Measurements from ENCODE around the gene SYCP3.

Gene SYCP3

DNA sequence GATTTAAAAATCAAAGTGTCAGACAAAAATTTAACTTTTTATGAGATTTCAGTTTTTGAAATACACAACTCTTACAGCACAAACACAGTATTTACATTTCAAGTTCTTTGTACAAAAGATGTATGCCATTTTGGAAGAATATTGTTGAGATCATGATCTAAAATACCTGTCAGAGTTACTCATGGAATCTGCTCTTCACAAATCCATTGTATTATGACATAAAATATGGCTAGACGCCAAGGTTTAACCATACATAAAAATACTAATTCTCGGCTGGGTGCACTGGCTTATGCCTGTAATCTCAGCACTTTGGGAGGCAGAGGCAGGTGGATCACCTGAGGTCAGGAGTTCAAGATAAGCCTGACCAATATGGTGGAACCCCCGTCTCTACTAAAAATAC lies 6.2 kb upstream of the SYCP3 start:
- H3K9me2 ChIP-seq (replicated peaks; ENCODE audit: control insufficient read depth, low read length) = no peaks in the 10 kb centered on the region
- TF ChIP-seq, protein P1, sequence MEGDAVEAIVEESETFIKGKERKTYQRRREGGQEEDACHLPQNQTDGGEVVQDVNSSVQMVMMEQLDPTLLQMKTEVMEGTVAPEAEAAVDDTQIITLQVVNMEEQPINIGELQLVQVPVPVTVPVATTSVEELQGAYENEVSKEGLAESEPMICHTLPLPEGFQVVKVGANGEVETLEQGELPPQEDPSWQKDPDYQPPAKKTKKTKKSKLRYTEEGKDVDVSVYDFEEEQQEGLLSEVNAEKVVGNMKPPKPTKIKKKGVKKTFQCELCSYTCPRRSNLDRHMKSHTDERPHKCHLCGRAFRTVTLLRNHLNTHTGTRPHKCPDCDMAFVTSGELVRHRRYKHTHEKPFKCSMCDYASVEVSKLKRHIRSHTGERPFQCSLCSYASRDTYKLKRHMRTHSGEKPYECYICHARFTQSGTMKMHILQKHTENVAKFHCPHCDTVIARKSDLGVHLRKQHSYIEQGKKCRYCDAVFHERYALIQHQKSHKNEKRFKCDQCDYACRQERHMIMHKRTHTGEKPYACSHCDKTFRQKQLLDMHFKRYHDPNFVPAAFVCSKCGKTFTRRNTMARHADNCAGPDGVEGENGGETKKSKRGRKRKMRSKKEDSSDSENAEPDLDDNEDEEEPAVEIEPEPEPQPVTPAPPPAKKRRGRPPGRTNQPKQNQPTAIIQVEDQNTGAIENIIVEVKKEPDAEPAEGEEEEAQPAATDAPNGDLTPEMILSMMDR (IDR thresholded peaks at IDR 0.05; ENCODE audit: low read depth, low read length, poor library complexity, severe bottlenecking) = no peak
- no peak for TF ChIP-seq EZH2phosphoT487 (IDR thresholded peaks at IDR 0.05; ENCODE audit: borderline replicate concordance, low read length)
- H3K9me3 ChIP-seq (ENCODE audit: control insufficient read depth, insufficient read depth, low read length) = no peaks in the 10 kb centered on the region
- 0 out of 2 replicates have a peak, but pooled peaks cover 9% of the 10 kb centered on the region for H3F3A ChIP-seq (ENCODE audit: control insufficient read depth, insufficient read depth)
- peak overlapping the region; percentile 94 for H3K27ac ChIP-seq (ENCODE audit: low read depth, low read length)
- peak overlapping the region; percentile 67; the same call in 1 of the 2 replicates for H3K4me3 ChIP-seq (ENCODE audit: low read length)
- no peaks in the 10 kb centered on the region for H4K20me1 ChIP-seq (ENCODE audit: control insufficient read depth, insufficient read depth, low read depth, low read length)
- H3K4me2 ChIP-seq (ENCODE audit: low read length) = peak overlapping the region; percentile 94
- H3K4me1 ChIP-seq (ENCODE audit: control insufficient read depth, low read length) = peaks cover 69% of the 10 kb centered on the region
- H3K79me2 ChIP-seq (ENCODE audit: control insufficient read depth, low read length) = no peaks in the 10 kb centered on the region
- no peaks in the 10 kb centered on the region for H3K27me3 ChIP-seq (ENCODE audit: control insufficient read depth, low read length)
- H3K36me3 ChIP-seq (ENCODE audit: control insufficient read depth, low read length) = peaks cover 56% of the 10 kb centered on the region

DNA sequence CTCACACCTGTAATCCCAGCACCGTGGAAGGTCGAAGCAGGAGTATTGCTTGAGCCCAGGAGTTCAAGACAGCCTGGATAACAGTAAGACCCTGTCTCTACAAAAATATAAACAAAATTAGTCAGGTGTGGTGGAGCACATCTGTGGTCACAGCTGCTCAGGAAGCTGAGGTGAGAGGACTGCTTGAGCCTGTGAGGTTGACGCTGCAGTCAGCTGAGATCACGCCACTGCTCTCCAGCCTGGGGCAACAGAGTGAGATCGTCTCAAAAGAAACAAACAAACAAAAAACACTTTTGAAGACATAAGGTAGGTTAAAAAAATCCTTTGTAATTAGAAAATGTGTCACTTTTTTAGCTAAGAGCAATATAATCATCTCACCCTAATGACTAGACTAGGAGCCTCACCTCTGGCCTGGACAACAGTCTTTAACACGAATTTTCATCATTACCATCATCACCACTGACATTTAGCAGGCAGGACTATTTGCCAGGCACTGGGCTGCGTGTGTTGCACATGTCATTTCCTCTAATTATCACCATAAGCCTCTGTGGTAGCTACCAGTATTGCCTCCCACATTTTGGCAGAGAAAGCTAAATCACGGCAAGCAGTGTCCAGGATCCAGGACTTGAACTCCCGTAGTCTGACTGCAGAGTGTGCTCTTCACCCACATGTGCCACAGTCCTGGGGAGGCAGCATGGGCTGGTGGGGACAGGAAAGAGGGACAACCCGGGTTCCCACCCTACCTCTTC lies 4.6 kb upstream of the SYCP3 start:
- no peaks in the 10 kb centered on the region for H3K27me3 ChIP-seq (ENCODE audit: control insufficient read depth, low read length)
- peaks cover 60% of the 10 kb centered on the region for H3K4me1 ChIP-seq (ENCODE audit: control insufficient read depth, low read length)
- H3K4me3 ChIP-seq (ENCODE audit: low read length) = peak overlapping the region; percentile 67
- no peaks in the 10 kb centered on the region for H4K20me1 ChIP-seq (ENCODE audit: control insufficient read depth, insufficient read depth, low read depth, low read length)
- TF ChIP-seq, protein P1 (IDR thresholded peaks at IDR 0.05; ENCODE audit: low read depth, low read length, poor library complexity, severe bottlenecking) = peak; percentile 59
- TF ChIP-seq EZH2phosphoT487 (IDR thresholded peaks at IDR 0.05; ENCODE audit: borderline replicate concordance, low read length) = no peak
- H3K36me3 ChIP-seq (ENCODE audit: control insufficient read depth, low read length) = peaks cover 53% of the 10 kb centered on the region
- no peaks in the 10 kb centered on the region for H3K9me3 ChIP-seq (ENCODE audit: control insufficient read depth, insufficient read depth, low read length)
- H3K27ac ChIP-seq (ENCODE audit: low read depth, low read length) = peak overlapping the region; percentile 94
- peaks cover 11% of the 10 kb centered on the region; the same call in 1 of the 2 replicates for H3F3A ChIP-seq (ENCODE audit: control insufficient read depth, insufficient read depth)
- H3K79me2 ChIP-seq (ENCODE audit: control insufficient read depth, low read length) = no peaks in the 10 kb centered on the region
- no peaks in the 10 kb centered on the region for H3K9me2 ChIP-seq (replicated peaks; ENCODE audit: control insufficient read depth, low read length)
- peak overlapping the region; percentile 94 for H3K4me2 ChIP-seq (ENCODE audit: low read length)

DNA sequence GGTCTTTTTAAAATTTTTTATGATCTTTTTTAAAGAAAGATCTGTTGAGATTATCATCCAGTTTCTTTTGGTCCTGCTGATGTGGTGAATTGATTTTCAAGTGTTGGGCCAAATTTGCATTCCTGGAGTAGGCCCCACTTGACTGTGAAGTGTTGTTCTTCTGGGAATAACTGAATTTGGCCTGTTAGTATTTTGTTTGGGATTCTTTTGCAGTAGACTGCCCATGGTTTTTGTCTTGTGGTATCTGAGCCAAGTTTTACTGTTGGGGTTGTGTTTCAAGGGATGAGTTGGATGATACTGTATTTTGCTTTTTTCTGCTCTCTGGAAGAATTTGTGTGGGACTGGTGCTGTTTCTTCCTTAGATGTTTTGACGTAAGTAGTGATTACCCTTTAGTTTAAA lies 4.0 kb upstream of the SYCP3 start:
- Histone ChIP-seq H3K79me2 (ENCODE audit: control insufficient read depth, low read length) (no peaks in the 10 kb centered on the region), H3K36me3 (ENCODE audit: control insufficient read depth, low read length) (peaks cover 52% of the 10 kb centered on the region), H3K4me1 (ENCODE audit: control insufficient read depth, low read length) (peaks cover 60% of the 10 kb centered on the region), H3K27me3 (ENCODE audit: control insufficient read depth, low read length) (no peaks in the 10 kb centered on the region), H4K20me1 (ENCODE audit: control insufficient read depth, insufficient read depth, low read depth, low read length) (no peaks in the 10 kb centered on the region), H3K4me2 (ENCODE audit: low read length) (peak overlapping the region; percentile 94), H3K27ac (ENCODE audit: low read depth, low read length) (peak overlapping the region; percentile 94), H3K9me3 (ENCODE audit: control insufficient read depth, insufficient read depth, low read length) (no peaks in the 10 kb centered on the region), H3K9me2 (replicated peaks; ENCODE audit: control insufficient read depth, low read length) (no peaks in the 10 kb centered on the region), H3F3A (ENCODE audit: control insufficient read depth, insufficient read depth) (peaks cover 11% of the 10 kb centered on the region; the same call in 1 of the 2 replicates), H3K4me3 (ENCODE audit: low read length) (peak overlapping the region; percentile 67)
- TF ChIP-seq EZH2phosphoT487 (IDR thresholded peaks at IDR 0.05; ENCODE audit: borderline replicate concordance, low read length) = no peak
- TF ChIP-seq, protein P1 (IDR thresholded peaks at IDR 0.05; ENCODE audit: low read depth, low read length, poor library complexity, severe bottlenecking) = no peak
